HG03457 (cell line): Measurements from ENCODE around the gene RNF19B.
"Not testable (repeated sequence)": the region's sequence is repeated elsewhere in the genome, so short reads cannot be mapped to it uniquely, and the experiment has no call there.

Experiments
- ATAC-seq: cut with Tn5 transposase; IDR thresholded peaks from one replicate; pipeline ENCODE4 v1.9.1; 2021; ENCODE audit warnings: moderate number of reproducible peaks; ENCODE audit not compliant: unreplicated experiment

RNF19B gene

GRCh38 chr1:32964461-32965250 is at the start of gene RNF19B:
TSS of gene RNF19B (minus strand) at chr1:32964809. CDS start at chr1:32964685, 124 bp downstream.
- peak; percentile 67 for ATAC-seq

GRCh38 chr1:33013791-33014190 is 49.2 kb upstream of the RNF19B start:
- ATAC-seq = no peak

- ATAC-seq = no peak
These were observed 47.6 kb upstream of the RNF19B start for GRCh38 chr1:33012165-33012564.

GRCh38 chr1:33010932-33011731 is 46.5 kb upstream of the RNF19B start:
- no peak for ATAC-seq

- no peak for ATAC-seq
These were observed 45.0 kb upstream of the RNF19B start for GRCh38 chr1:33009561-33009960.

GRCh38 chr1:33008051-33008914 is 43.7 kb upstream of the RNF19B start:
- ATAC-seq = no peak

GRCh38 chr1:33007190-33008050 is 42.8 kb upstream of the RNF19B start:
- no peak for ATAC-seq

GRCh38 chr1:33005838-33006421 is 41.3 kb upstream of the RNF19B start:
- no peak for ATAC-seq

- ATAC-seq = no peak
These were observed 40.7 kb upstream of the RNF19B start for GRCh38 chr1:33005117-33005837.

- ATAC-seq = no peak
These were observed 40.0 kb upstream of the RNF19B start for GRCh38 chr1:33004613-33005012.

GRCh38 chr1:33003657-33004056 is 39.0 kb upstream of the RNF19B start:
- no peak for ATAC-seq

- no peak for ATAC-seq
These were observed 37.4 kb upstream of the RNF19B start for GRCh38 chr1:33002006-33002405.

GRCh38 chr1:33001282-33001681 is 36.7 kb upstream of the RNF19B start:
- ATAC-seq = no peak

- no peak for ATAC-seq
These were observed 35.9 kb upstream of the RNF19B start for GRCh38 chr1:33000427-33001026.

GRCh38 chr1:32998997-32999396 is 34.4 kb upstream of the RNF19B start:
- no peak for ATAC-seq

GRCh38 chr1:32998064-32998463 is 33.5 kb upstream of the RNF19B start:
- no peak for ATAC-seq

- ATAC-seq = no peak
These were observed 32.8 kb upstream of the RNF19B start for GRCh38 chr1:32997381-32997891.

GRCh38 chr1:32993324-32993636 is 28.7 kb upstream of the RNF19B start:
- ATAC-seq = not testable (repeated sequence)
